Activated T-helper 2 cell treated with anti-CD3 and anti-CD28 coated beads, Interferon-gamma antibody, Interleukin-2, Interleukin-4, amounts not matched to agents 10 μg/mL and 5 μg/mL and 100 μg/mL, durations not matched to agents 14 hours and 24 hours and 36 hours (primary cell): ENCODE data around the gene TCFL5. TPM values are rescaled to one million over a fixed set of nuclear protein-coding genes. Genes with fewer than 3 reads are reported as not detected.

Source experiments
- DNase-seq: peaks from one replicate; pipeline ENCODE4 v3.0.0; 2021; ENCODE audit warnings: low spot score
- H3K27ac Mint-ChIP-seq: one replicate; pipeline ENCODE4 v1.8.0; 2021; ENCODE audit warnings: mixed read lengths
- H3K27me3 Mint-ChIP-seq: one replicate; pipeline ENCODE4 v1.8.0; 2021; ENCODE audit warnings: low read depth, mixed read lengths
- H3K36me3 Mint-ChIP-seq: one replicate; pipeline ENCODE4 v1.8.0; 2021; ENCODE audit warnings: low read depth, mixed read lengths
- H3K4me1 Mint-ChIP-seq: one replicate; pipeline ENCODE4 v1.8.0; 2021; ENCODE audit warnings: low read depth, mixed read lengths
- H3K4me3 Mint-ChIP-seq: one replicate; pipeline ENCODE4 v1.8.0; 2021; ENCODE audit warnings: low read depth, mild to moderate bottlenecking, moderate library complexity, mixed read lengths
- H3K9me3 Mint-ChIP-seq: one replicate; pipeline ENCODE4 v1.8.0; 2021; ENCODE audit warnings: mixed read lengths
- intact Hi-C: fragments of 100-400 bp; cut with micrococcal nuclease; formaldehyde crosslinking; loops from one replicate; pipeline ENCODE4 v1.15.1; 2023
- total RNA-seq: library from RNA; stranded (reverse); gene quantifications from 2 replicates; pipeline ENCODE4 v1.2.3, GENCODE V29; 2022

The TCFL5 gene
- total RNA-seq, 1 donor from 2014 or later = 5.7 TPM

GRCh38 chr20:62822239-62822787, 39.3 kb downstream of the TCFL5 start:
- DNase-seq = no peak
- Mint-ChIP-seq H3K4me3 (no peak overlapping the region), H3K9me3 (no peaks in the 10 kb centered on the region), H3K27ac (no peak overlapping the region), H3K4me1 (no peaks in the 10 kb centered on the region), H3K36me3 (no peaks in the 10 kb centered on the region), H3K27me3 (peaks cover 9% of the 10 kb centered on the region)
- intact Hi-C loops = no loop called here

- H3K36me3 Mint-ChIP-seq = no peaks in the 10 kb centered on the region
- intact Hi-C loops = no loop called here
- H3K27ac Mint-ChIP-seq = no peak overlapping the region
- H3K4me1 Mint-ChIP-seq = no peaks in the 10 kb centered on the region
- no peaks in the 10 kb centered on the region for H3K9me3 Mint-ChIP-seq
- no peak overlapping the region for H3K4me3 Mint-ChIP-seq
- no peak for DNase-seq
- H3K27me3 Mint-ChIP-seq = peaks cover 9% of the 10 kb centered on the region
Observed at GRCh38 chr20:62821726-62822210, 39.9 kb downstream of the TCFL5 start.

- H3K4me1 Mint-ChIP-seq = no peaks in the 10 kb centered on the region
- H3K36me3 Mint-ChIP-seq = no peaks in the 10 kb centered on the region
- intact Hi-C loops = no loop called here
- H3K27ac Mint-ChIP-seq = no peak overlapping the region
- no peak for DNase-seq
- no peak overlapping the region for H3K4me3 Mint-ChIP-seq
- peaks cover 12% of the 10 kb centered on the region for H3K27me3 Mint-ChIP-seq
- no peaks in the 10 kb centered on the region for H3K9me3 Mint-ChIP-seq
Observed at GRCh38 chr20:62820962-62821725, 40.5 kb downstream of the TCFL5 start.

- H3K36me3 Mint-ChIP-seq = no peaks in the 10 kb centered on the region
- H3K27ac Mint-ChIP-seq = no peak overlapping the region
- H3K9me3 Mint-ChIP-seq = no peaks in the 10 kb centered on the region
- intact Hi-C loops = no loop called here
- H3K4me3 Mint-ChIP-seq = no peak overlapping the region
- H3K27me3 Mint-ChIP-seq = peaks cover 20% of the 10 kb centered on the region
- no peaks in the 10 kb centered on the region for H3K4me1 Mint-ChIP-seq
- DNase-seq = no peak
Observed at GRCh38 chr20:62820208-62820961, 41.2 kb downstream of the TCFL5 start.

- peaks cover 25% of the 10 kb centered on the region for H3K27me3 Mint-ChIP-seq
- H3K36me3 Mint-ChIP-seq = no peaks in the 10 kb centered on the region
- intact Hi-C loops = no loop called here
- H3K4me1 Mint-ChIP-seq = no peaks in the 10 kb centered on the region
- no peaks in the 10 kb centered on the region for H3K9me3 Mint-ChIP-seq
- H3K4me3 Mint-ChIP-seq = no peak overlapping the region
- H3K27ac Mint-ChIP-seq = no peak overlapping the region
- DNase-seq = no peak
Observed at GRCh38 chr20:62819494-62820174, 42.0 kb downstream of the TCFL5 start.

GRCh38 chr20:62818592-62819493, 42.8 kb downstream of the TCFL5 start:
- intact Hi-C loops = no loop called here
- no peak for DNase-seq
- peaks cover 25% of the 10 kb centered on the region for H3K27me3 Mint-ChIP-seq
- H3K36me3 Mint-ChIP-seq = no peaks in the 10 kb centered on the region
- H3K27ac Mint-ChIP-seq = no peak overlapping the region
- H3K4me3 Mint-ChIP-seq = no peak overlapping the region
- H3K4me1 Mint-ChIP-seq = no peaks in the 10 kb centered on the region
- no peaks in the 10 kb centered on the region for H3K9me3 Mint-ChIP-seq

GRCh38 chr20:62817975-62818591, 43.5 kb downstream of the TCFL5 start:
- H3K27me3 Mint-ChIP-seq = peaks cover 25% of the 10 kb centered on the region
- DNase-seq = no peak
- intact Hi-C loops = no loop called here
- H3K9me3 Mint-ChIP-seq = no peaks in the 10 kb centered on the region
- no peaks in the 10 kb centered on the region for H3K4me1 Mint-ChIP-seq
- no peaks in the 10 kb centered on the region for H3K36me3 Mint-ChIP-seq
- H3K27ac Mint-ChIP-seq = no peak overlapping the region
- H3K4me3 Mint-ChIP-seq = no peak overlapping the region

- Mint-ChIP-seq H3K9me3 (no peaks in the 10 kb centered on the region), H3K27me3 (peaks cover 25% of the 10 kb centered on the region), H3K4me3 (no peak within 1 kb of the TSS), H3K27ac (no peak within 1 kb of the TSS), H3K36me3 (no peaks in the 10 kb centered on the region), H3K4me1 (no peaks in the 10 kb centered on the region)
- no peak for DNase-seq
- intact Hi-C loops = no loop called here
Observed at GRCh38 chr20:62816884-62817873, 44.4 kb downstream of the TCFL5 start, which contains the start of gene COL9A3. COL9A3 (plus strand) TSS chr20:62817050; CDS start chr20:62817065, 15 bp downstream.

GRCh38 chr20:62816031-62816883, 45.4 kb downstream of the TCFL5 start:
- Mint-ChIP-seq H3K4me1 (no peaks in the 10 kb centered on the region), H3K36me3 (peaks cover 4% of the 10 kb centered on the region), H3K27ac (no peak overlapping the region), H3K9me3 (no peaks in the 10 kb centered on the region), H3K27me3 (peaks cover 25% of the 10 kb centered on the region), H3K4me3 (no peak overlapping the region)
- intact Hi-C loops = no loop called here
- no peak for DNase-seq
